HEK293 (cell line): ENCODE results near the gene ZNF76.

Experiments used
- CTCF ChIP-seq: fragments of 450-650 bp; formaldehyde crosslinking; IDR thresholded peaks from 2 replicates; pipeline ENCODE4 v1.5.1; 2016; ENCODE audit warnings: missing biosample characterization, missing genetic modification characterization
- KLF8 ChIP-seq: fragments of 450-650 bp; formaldehyde crosslinking; IDR thresholded peaks from 2 replicates; pipeline ENCODE4 v1.5.1; 2016; ENCODE audit warnings: missing biosample characterization, missing genetic modification characterization
- YY1 ChIP-seq: fragments of 450-650 bp; formaldehyde crosslinking; IDR thresholded peaks from 2 replicates; pipeline ENCODE4 v1.5.1; 2018; ENCODE audit warnings: missing biosample characterization, missing genetic modification characterization
- ZNF174 ChIP-seq: fragments of 450-650 bp; formaldehyde crosslinking; IDR thresholded peaks from 2 replicates; pipeline ENCODE4 v1.5.0; 2017; ENCODE audit warnings: missing biosample characterization, mild to moderate bottlenecking, missing genetic modification characterization
- ZNF211 ChIP-seq: fragments of 450-650 bp; formaldehyde crosslinking; IDR thresholded peaks from 2 replicates; pipeline ENCODE4 v1.5.1; 2016; ENCODE audit warnings: low read depth, missing biosample characterization, missing genetic modification characterization
- ZNF677 ChIP-seq: fragments of 450-650 bp; IDR thresholded peaks from 2 replicates; pipeline ENCODE4 v1.5.0; 2018; ENCODE audit warnings: missing biosample characterization, mild to moderate bottlenecking, missing genetic modification characterization, moderate library complexity
- ZNF76 ChIP-seq: fragments of 450-650 bp; formaldehyde crosslinking; IDR thresholded peaks from 2 replicates; pipeline ENCODE4; 2016; ENCODE audit warnings: low read depth, missing biosample characterization, missing genetic modification characterization, borderline replicate concordance
- ZNF792 ChIP-seq: fragments of 450-650 bp; formaldehyde crosslinking; IDR thresholded peaks from 2 replicates; pipeline ENCODE4 v1.5.1; 2016; ENCODE audit warnings: missing biosample characterization, missing genetic modification characterization
- TF ChIP-seq, protein P1 (sequence below): fragments of 450-650 bp; formaldehyde crosslinking; IDR thresholded peaks from 2 replicates; pipeline ENCODE4 v1.5.1; 2017; ENCODE audit warnings: missing biosample characterization, missing genetic modification characterization

DNA sequence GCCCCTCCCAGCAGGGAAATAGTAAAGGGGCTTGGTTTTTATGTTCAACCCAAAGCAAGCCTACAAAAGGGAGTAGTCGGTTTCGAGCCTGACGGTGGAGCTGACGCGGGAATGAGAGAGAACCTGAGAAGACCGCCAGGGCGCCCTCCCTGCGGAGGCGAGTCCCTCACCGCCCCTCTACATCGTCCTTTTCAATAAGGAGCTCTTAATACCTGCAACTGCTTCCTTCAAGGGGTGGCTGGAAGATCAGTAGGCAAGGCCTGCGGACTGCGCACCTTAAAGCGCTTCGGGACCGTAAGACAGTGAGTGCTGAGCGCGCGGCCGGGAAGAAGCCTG is 709 bp upstream of the ZNF76 start:
- TF ChIP-seq YY1 (tag by site-specific recombination) (no peak), ZNF174 (tag by site-specific recombination) (no peak), CTCF (peak; percentile 60), ZNF76 (tag by site-specific recombination) (no peak), KLF8 (tag by site-specific recombination) (no peak), ZNF792 (no peak), ZNF677 (no peak), ZNF211 (no peak)
- TF ChIP-seq, protein P1, sequence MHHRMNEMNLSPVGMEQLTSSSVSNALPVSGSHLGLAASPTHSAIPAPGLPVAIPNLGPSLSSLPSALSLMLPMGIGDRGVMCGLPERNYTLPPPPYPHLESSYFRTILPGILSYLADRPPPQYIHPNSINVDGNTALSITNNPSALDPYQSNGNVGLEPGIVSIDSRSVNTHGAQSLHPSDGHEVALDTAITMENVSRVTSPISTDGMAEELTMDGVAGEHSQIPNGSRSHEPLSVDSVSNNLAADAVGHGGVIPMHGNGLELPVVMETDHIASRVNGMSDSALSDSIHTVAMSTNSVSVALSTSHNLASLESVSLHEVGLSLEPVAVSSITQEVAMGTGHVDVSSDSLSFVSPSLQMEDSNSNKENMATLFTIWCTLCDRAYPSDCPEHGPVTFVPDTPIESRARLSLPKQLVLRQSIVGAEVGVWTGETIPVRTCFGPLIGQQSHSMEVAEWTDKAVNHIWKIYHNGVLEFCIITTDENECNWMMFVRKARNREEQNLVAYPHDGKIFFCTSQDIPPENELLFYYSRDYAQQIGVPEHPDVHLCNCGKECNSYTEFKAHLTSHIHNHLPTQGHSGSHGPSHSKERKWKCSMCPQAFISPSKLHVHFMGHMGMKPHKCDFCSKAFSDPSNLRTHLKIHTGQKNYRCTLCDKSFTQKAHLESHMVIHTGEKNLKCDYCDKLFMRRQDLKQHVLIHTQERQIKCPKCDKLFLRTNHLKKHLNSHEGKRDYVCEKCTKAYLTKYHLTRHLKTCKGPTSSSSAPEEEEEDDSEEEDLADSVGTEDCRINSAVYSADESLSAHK (tag by site-specific recombination) = no peak
